Measurements from ENCODE around the gene KCNJ1.

Gene KCNJ1

GRCh38 chr11:128819198-128819597 lies 47.9 kb downstream of the KCNJ1 start:
- DNase-seq = no peak

GRCh38 chr11:128814856-128815705 lies 52.0 kb downstream of the KCNJ1 start:
- no peak for DNase-seq

- no peak for DNase-seq
Measured at GRCh38 chr11:128813729-128814128, 53.4 kb downstream of the KCNJ1 start.

GRCh38 chr11:128810784-128811514 lies 56.1 kb downstream of the KCNJ1 start:
- no peak for DNase-seq

- DNase-seq = no peak
Measured at GRCh38 chr11:128809128-128809527, 58.0 kb downstream of the KCNJ1 start.

- DNase-seq = no peak
Measured at GRCh38 chr11:128807909-128808308, 59.2 kb downstream of the KCNJ1 start.

- DNase-seq = no peak
Measured at GRCh38 chr11:128806506-128807261, 60.4 kb downstream of the KCNJ1 start.

GRCh38 chr11:128804481-128804880 lies 62.6 kb downstream of the KCNJ1 start:
- DNase-seq = no peak

- DNase-seq = no peak
Measured at GRCh38 chr11:128803449-128804245, 63.4 kb downstream of the KCNJ1 start.

- DNase-seq = no peak
Measured at GRCh38 chr11:128803011-128803410, 64.1 kb downstream of the KCNJ1 start.

- no peak for DNase-seq
Measured at GRCh38 chr11:128802358-128802981, 64.6 kb downstream of the KCNJ1 start.

- no peak for DNase-seq
Measured at GRCh38 chr11:128800871-128801417, 66.2 kb downstream of the KCNJ1 start.

GRCh38 chr11:128796270-128796669 lies 70.8 kb downstream of the KCNJ1 start:
- DNase-seq = no peak

- no peak for DNase-seq
Measured at GRCh38 chr11:128790196-128790595, 76.9 kb downstream of the KCNJ1 start.

- DNase-seq = no peak
Measured at GRCh38 chr11:128789497-128790150, 77.5 kb downstream of the KCNJ1 start.

Measured in activated T-cell treated with anti-CD3 and anti-CD28 coated beads for 4 hours (primary cell).